Cardiac muscle cell (in vitro differentiated cells and primary cell): ENCODE results near the gene STRADA. TPM values are rescaled to one million over a fixed set of nuclear protein-coding genes. Genes with fewer than 3 reads are reported as not detected.

Experiments
- DNase-seq, 2 donors: peaks; one replicate each; pipeline versions ENCODE4 v3.0.0 to v3.0.0-alpha.2; 2010 to 2017; ENCODE audit warnings: low read depth in 1 of 2, low spot score in 1 of 2
- H3K27ac ChIP-seq: fragments of 200-600 bp; sonication (generic); 2 replicates; pipeline ENCODE4 v1.5.1; 2016
- H3K27me3 ChIP-seq: fragments of 200-600 bp; sonication (generic); 2 replicates; pipeline ENCODE4 v1.6.0; 2016; ENCODE audit warnings: control low read depth
- H3K36me3 ChIP-seq: fragments of 200-600 bp; sonication (generic); 2 replicates; pipeline ENCODE4 v1.5.1; 2016; ENCODE audit warnings: control low read depth
- H3K4me1 ChIP-seq: fragments of 200-600 bp; sonication (generic); 2 replicates; pipeline ENCODE4 v1.8.1; 2017; ENCODE audit warnings: low read depth, mild to moderate bottlenecking, mixed run types
- H3K4me3 ChIP-seq: fragments of 200-600 bp; sonication (generic); 2 replicates; pipeline ENCODE4 v1.5.1; 2016; ENCODE audit warnings: mild to moderate bottlenecking
- H3K9me3 ChIP-seq: fragments of 200-600 bp; sonication (generic); 2 replicates; pipeline ENCODE4 v1.5.1; 2017; ENCODE audit warnings: low read depth, mild to moderate bottlenecking, control low read depth
- polyA plus RNA-seq: library from polyadenylated mRNA; unstranded; fragments of >200 nt; fragmentation: Nextera tagmentation; extraction: Ambion mirVana; gene quantifications from 2 replicates; pipeline ENCODE4 v1.2.1, GENCODE V29; 2016
- total RNA-seq: library from RNA; depleted of rRNA; stranded (reverse); fragments of >200 nt; gene quantifications from 2 replicates; pipeline ENCODE4 v1.2.3, GENCODE V29; 2016
- TF ChIP-seq, protein P1 (sequence below): IDR thresholded peaks from 2 replicates; pipeline ENCODE4 v1.5.1; 2012; ENCODE audit warnings: low read depth, mild to moderate bottlenecking, low read length

STRADA gene
- total and polyA plus RNA-seq, 2 experiments from 2014 or later, result 30.3 to 53.1 TPM

GRCh38 chr17:63764716-63765115 is 23.1 kb upstream of the STRADA start:
- TF ChIP-seq, protein P1, sequence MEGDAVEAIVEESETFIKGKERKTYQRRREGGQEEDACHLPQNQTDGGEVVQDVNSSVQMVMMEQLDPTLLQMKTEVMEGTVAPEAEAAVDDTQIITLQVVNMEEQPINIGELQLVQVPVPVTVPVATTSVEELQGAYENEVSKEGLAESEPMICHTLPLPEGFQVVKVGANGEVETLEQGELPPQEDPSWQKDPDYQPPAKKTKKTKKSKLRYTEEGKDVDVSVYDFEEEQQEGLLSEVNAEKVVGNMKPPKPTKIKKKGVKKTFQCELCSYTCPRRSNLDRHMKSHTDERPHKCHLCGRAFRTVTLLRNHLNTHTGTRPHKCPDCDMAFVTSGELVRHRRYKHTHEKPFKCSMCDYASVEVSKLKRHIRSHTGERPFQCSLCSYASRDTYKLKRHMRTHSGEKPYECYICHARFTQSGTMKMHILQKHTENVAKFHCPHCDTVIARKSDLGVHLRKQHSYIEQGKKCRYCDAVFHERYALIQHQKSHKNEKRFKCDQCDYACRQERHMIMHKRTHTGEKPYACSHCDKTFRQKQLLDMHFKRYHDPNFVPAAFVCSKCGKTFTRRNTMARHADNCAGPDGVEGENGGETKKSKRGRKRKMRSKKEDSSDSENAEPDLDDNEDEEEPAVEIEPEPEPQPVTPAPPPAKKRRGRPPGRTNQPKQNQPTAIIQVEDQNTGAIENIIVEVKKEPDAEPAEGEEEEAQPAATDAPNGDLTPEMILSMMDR, result no peak
- Histone ChIP-seq H3K9me3 (no peaks in the 10 kb centered on the region), H3K4me1 (no peaks in the 10 kb centered on the region), H3K36me3 (peaks cover 38% of the 10 kb centered on the region), H3K4me3 (no peak overlapping the region), H3K27me3 (no peaks in the 10 kb centered on the region), H3K27ac (no peak overlapping the region)
- no peak for DNase-seq

GRCh38 chr17:63762161-63763078 is 20.8 kb upstream of the STRADA start:
- Histone ChIP-seq H3K36me3 (peaks cover 38% of the 10 kb centered on the region), H3K4me3 (no peak overlapping the region), H3K4me1 (no peaks in the 10 kb centered on the region), H3K27ac (no peak overlapping the region), H3K9me3 (no peaks in the 10 kb centered on the region), H3K27me3 (no peaks in the 10 kb centered on the region)
- no peak for DNase-seq
- TF ChIP-seq, protein P1, result no peak

- Histone ChIP-seq H3K4me3 (no peak overlapping the region), H3K27ac (no peak overlapping the region), H3K27me3 (no peaks in the 10 kb centered on the region), H3K9me3 (no peaks in the 10 kb centered on the region), H3K36me3 (peaks cover 46% of the 10 kb centered on the region), H3K4me1 (no peaks in the 10 kb centered on the region)
- TF ChIP-seq, protein P1, result no peak
- no peak for DNase-seq
Observed at GRCh38 chr17:63760771-63761539, 19.4 kb upstream of the STRADA start.

- H3K9me3 ChIP-seq, result no peaks in the 10 kb centered on the region
- no peak for DNase-seq
- H3K27me3 ChIP-seq, result no peaks in the 10 kb centered on the region
- peaks cover 38% of the 10 kb centered on the region for H3K36me3 ChIP-seq
- TF ChIP-seq, protein P1, result no peak
- no peaks in the 10 kb centered on the region for H3K4me1 ChIP-seq
- H3K4me3 ChIP-seq, result no peak overlapping the region
- no peak overlapping the region for H3K27ac ChIP-seq
Observed at GRCh38 chr17:63758428-63758827, 16.8 kb upstream of the STRADA start.

DNA sequence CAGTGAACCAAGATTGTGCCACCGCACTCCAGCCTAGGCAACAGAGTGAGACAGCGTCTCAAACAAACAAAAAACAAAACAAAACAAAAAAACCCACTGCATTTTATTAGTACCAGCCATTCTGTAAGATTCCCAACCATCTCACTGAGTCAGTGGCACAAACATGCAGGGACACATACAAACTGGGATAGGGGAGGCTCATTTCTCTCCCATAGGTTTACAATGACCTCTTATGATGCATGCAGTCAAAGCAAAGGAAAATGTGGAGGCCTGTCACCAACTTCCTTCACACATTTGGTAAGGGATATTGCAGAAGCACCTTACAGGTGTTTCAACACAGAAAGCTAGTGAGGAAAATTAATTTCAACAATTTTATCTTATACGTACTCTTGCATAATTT is 12.4 kb upstream of the STRADA start:
- no peak for DNase-seq
- Histone ChIP-seq H3K27ac (no peak overlapping the region), H3K4me1 (no peaks in the 10 kb centered on the region), H3K9me3 (no peaks in the 10 kb centered on the region), H3K27me3 (no peaks in the 10 kb centered on the region), H3K36me3 (peaks cover 41% of the 10 kb centered on the region), H3K4me3 (no peak overlapping the region)
- TF ChIP-seq, protein P1, result no peak
